Esophagus muscularis mucosa (tissue), 4 donors: ENCODE results near the gene ALPL.

Experiments used
- CTCF ChIP-seq, 3 experiments: fragments of 200-600 bp in 2 of 3; fragments of 450-650 bp in 1 of 3; sonication (generic) in 2 of 3; IDR thresholded peaks; one replicate each; pipeline ENCODE4 v1.5.1; 2017 to 2019; ENCODE audit warnings: antibody characterized with exemption in 3 of 3, mild to moderate bottlenecking in 2 of 3, moderate library complexity in 1 of 3
- EP300 ChIP-seq: sonication (generic); formaldehyde crosslinking; IDR thresholded peaks from one replicate; pipeline ENCODE4 v1.6.1; 2017; ENCODE audit warnings: antibody characterized with exemption
- POLR2AphosphoS5 ChIP-seq, 2 donors: sonication (generic); formaldehyde crosslinking; IDR thresholded peaks; one replicate each; pipeline ENCODE4 v1.6.1; 2017; ENCODE audit warnings: antibody characterized with exemption in 2 of 2

GRCh38 chr1:21469581-21469980 is 39.6 kb upstream of the ALPL start:
- TF ChIP-seq CTCF (IDR thresholded peaks at IDR 0.05) (no peak), POLR2AphosphoS5 (IDR thresholded peaks at IDR 0.05) (no peak), EP300 (no peak)
